ENCODE data around the gene LGI2.

- TF ChIP-seq KDM4B (IDR thresholded peaks at IDR 0.05; ENCODE audit: borderline replicate concordance in 2 of 2, low read depth in 1 of 2) (no peak), REST (IDR thresholded peaks at IDR 0.05; ENCODE audit: borderline replicate concordance) (no peak), REST (CRISPR knock-in tag; IDR thresholded peaks at IDR 0.05; ENCODE audit: low read depth) (no peak), JUNB (CRISPR knock-in tag; conservative IDR thresholded peaks at IDR 0.05) (no peak), ZNF232 (CRISPR knock-in tag; IDR thresholded peaks at IDR 0.05) (no peak), CREB3 (tag; conservative IDR thresholded peaks at IDR 0.05; ENCODE audit: low read depth) (no peak), STAT6 (CRISPR knock-in tag; IDR thresholded peaks at IDR 0.05) (no peak)
Measured at GRCh38 chr4:25020236-25020635, 10.5 kb downstream of the LGI2 start.
